ENCODE data around the gene SPDEF. TPM values are rescaled to one million over a fixed set of nuclear protein-coding genes. Genes with fewer than 3 reads are reported as not detected.

The SPDEF gene
- total and polyA plus RNA-seq, 2 of the 13 experiments (the other 11 are each of a cell fraction or from before 2014, with no cell fraction given): not detected

- H3K27me3 ChIP-seq (ENCODE audit: control insufficient read depth in 1 of 2, insufficient read depth in 2 of 2, low read length in 2 of 2): peaks cover 1 to 25% of the 10 kb centered on the region in 2 experiments; a peak in 2 of 5 replicates
- no TSS peak for BruUV-seq (replicated peaks)
- H3K4me2 ChIP-seq (ENCODE audit: low read depth, low read length): no peak overlapping the region
- no peaks in the 10 kb centered on the region for H3K9me3 ChIP-seq (ENCODE audit: low read length)
- CTCF ChIA-PET (ENCODE audit: low intra/inter-chr PET ratio, low total read pairs): no interaction called here
- H3K79me2 ChIP-seq (ENCODE audit: insufficient read depth, low read length): no peaks in the 10 kb centered on the region
- H2AFZ ChIP-seq (ENCODE audit: low read length): no peak overlapping the region
- intact Hi-C loops (cut with micrococcal nuclease; ENCODE audit: unreplicated experiment): no loop called here
- DNase-seq (ENCODE audit: low spot score) (no peak), FAIRE-seq (no peak), ATAC-seq (no peak)
- no peaks in the 10 kb centered on the region for H3K36me3 ChIP-seq (replicated peaks in 1 of 2; ENCODE audit: control insufficient read depth in 1 of 2, insufficient read depth in 2 of 2, low read length in 2 of 2)
- no peak overlapping the region for H3K4me3 ChIP-seq (replicated peaks in 1 of 3; ENCODE audit: insufficient read depth in 1 of 3, low read depth in 2 of 3, low read length in 3 of 3)
- peaks cover 9% of the 10 kb centered on the region; the same call in 1 of the 2 replicates for H3K4me1 ChIP-seq (ENCODE audit: insufficient read depth, low read length)
- H3K27ac ChIP-seq (ENCODE audit: extremely low read length, insufficient read depth, low read length): no peak overlapping the region
- in situ Hi-C loops (cut with HindIII; ENCODE audit: extremely low pct_ligation_motif_present, low pct_unique_long_range_greater_than_20kb): no loop called here
- POLR2A ChIA-PET: no interaction called here
- H4K20me1 ChIP-seq (ENCODE audit: insufficient read depth, low read length): no peaks in the 10 kb centered on the region
- TF ChIP-seq ZNF577 (CRISPR knock-in tag; IDR thresholded peaks at IDR 0.05; ENCODE audit: borderline replicate concordance, low read depth) (no peak), ELK4 (CRISPR knock-in tag; IDR thresholded peaks at IDR 0.05; ENCODE audit: borderline replicate concordance) (no peak), ZZZ3 (CRISPR knock-in tag; IDR thresholded peaks at IDR 0.05; ENCODE audit: borderline replicate concordance) (no peak), ZNF7 (CRISPR knock-in tag; IDR thresholded peaks at IDR 0.05) (peak; percentile 83), THAP8 (CRISPR knock-in tag; IDR thresholded peaks at IDR 0.05; ENCODE audit: borderline replicate concordance) (no peak), ATM (IDR thresholded peaks at IDR 0.05; ENCODE audit: borderline replicate concordance) (no peak)
- WGBS (ENCODE audit: low lambda C conversion rate): 18% methylated on average over 4 of the region's 4 CpGs
- H3K9ac ChIP-seq (ENCODE audit: insufficient read depth, low read depth, low read length): no peak overlapping the region
These were observed 62.8 kb downstream of the SPDEF start for GRCh38 chr6:34493344-34493743.

GRCh38 chr6:34491091-34491430 is 65.1 kb downstream of the SPDEF start:
- TF ChIP-seq NFE2L2 (IDR thresholded peaks at IDR 0.05; ENCODE audit: low read length): peak; percentile 46; the same call in 1 of the 2 replicates
- TF ChIP-seq ZNF121 (CRISPR knock-in tag; IDR thresholded peaks at IDR 0.05): no peak
- Histone ChIP-seq H3K36me3 (replicated peaks in 1 of 2; ENCODE audit: control insufficient read depth in 1 of 2, insufficient read depth in 2 of 2, low read length in 2 of 2) (no peaks in the 10 kb centered on the region), H4K20me1 (ENCODE audit: insufficient read depth, low read length) (no peaks in the 10 kb centered on the region), H3K4me1 (ENCODE audit: insufficient read depth, low read length) (peaks cover 9% of the 10 kb centered on the region; the same call in 1 of the 2 replicates), H3K9me3 (ENCODE audit: low read length) (no peaks in the 10 kb centered on the region), H3K27ac (ENCODE audit: extremely low read length, insufficient read depth, low read length) (no peak overlapping the region), H3K4me2 (ENCODE audit: low read depth, low read length) (peak overlapping the region; percentile 41; the same call in 1 of the 2 replicates), H3K27me3 (ENCODE audit: control insufficient read depth in 1 of 2, insufficient read depth in 2 of 2, low read length in 2 of 2) (peaks cover 1 to 40% of the 10 kb centered on the region in 2 experiments; a peak in 3 of 5 replicates), H3K9ac (ENCODE audit: insufficient read depth, low read depth, low read length) (no peak overlapping the region), H3K4me3 (replicated peaks in 1 of 3; ENCODE audit: insufficient read depth in 1 of 3, low read depth in 2 of 3, low read length in 3 of 3) (no peak overlapping the region), H2AFZ (ENCODE audit: low read length) (no peak overlapping the region), H3K79me2 (ENCODE audit: insufficient read depth, low read length) (no peaks in the 10 kb centered on the region)
- ChIA-PET POLR2A (no interaction called here), CTCF (ENCODE audit: low intra/inter-chr PET ratio, low total read pairs) (no interaction called here)
- in situ Hi-C loops (cut with HindIII; ENCODE audit: extremely low pct_ligation_motif_present, low pct_unique_long_range_greater_than_20kb) (no loop called here), intact Hi-C loops (cut with micrococcal nuclease; ENCODE audit: unreplicated experiment) (no loop called here)
- 47% methylated on average over 10 of the region's 10 CpGs for WGBS (ENCODE audit: low lambda C conversion rate)
- no TSS peak for BruUV-seq (replicated peaks)
- FAIRE-seq: no peak
- ATAC-seq: no peak; the same call in 2 of the 3 replicates
- no peak for DNase-seq (ENCODE audit: low spot score)

Measured in HepG2 (cell line).